Measurements from ENCODE around the gene DAPP1.

- TF ChIP-seq CTCF (IDR thresholded peaks at IDR 0.05) (no peak), EZH2 (IDR thresholded peaks at IDR 0.05) (no peak), EZH2phosphoT487 (IDR thresholded peaks at IDR 0.05) (no peak)
These were observed 7.5 kb downstream of the DAPP1 start for GRCh38 chr4:99824070-99824599.

Data from neural progenitor cell (in vitro differentiated cells).